Retinal pigment epithelial cell (primary cell): ENCODE data around the gene CATSPERD.

Source experiments
- DNase-seq: peaks from one replicate; pipeline ENCODE4 v3.0.0-alpha.2; 2010; ENCODE audit warnings: low read depth
- H3K4me3 ChIP-seq: 2 replicates; pipeline ENCODE4 v1.5.1; 2011; ENCODE audit warnings: mild to moderate bottlenecking, low read length, control low read depth, moderate library complexity
- TF ChIP-seq, protein P1 (sequence below): conservative IDR thresholded peaks from 2 replicates; pipeline ENCODE4 v1.5.1; 2011; ENCODE audit warnings: low read depth, low read length, control low read depth, inconsistent platforms

Gene CATSPERD

GRCh38 chr19:5705552-5705951 lies 14.9 kb upstream of the CATSPERD start:
- H3K4me3 ChIP-seq, result no peak overlapping the region
- TF ChIP-seq, protein P1, sequence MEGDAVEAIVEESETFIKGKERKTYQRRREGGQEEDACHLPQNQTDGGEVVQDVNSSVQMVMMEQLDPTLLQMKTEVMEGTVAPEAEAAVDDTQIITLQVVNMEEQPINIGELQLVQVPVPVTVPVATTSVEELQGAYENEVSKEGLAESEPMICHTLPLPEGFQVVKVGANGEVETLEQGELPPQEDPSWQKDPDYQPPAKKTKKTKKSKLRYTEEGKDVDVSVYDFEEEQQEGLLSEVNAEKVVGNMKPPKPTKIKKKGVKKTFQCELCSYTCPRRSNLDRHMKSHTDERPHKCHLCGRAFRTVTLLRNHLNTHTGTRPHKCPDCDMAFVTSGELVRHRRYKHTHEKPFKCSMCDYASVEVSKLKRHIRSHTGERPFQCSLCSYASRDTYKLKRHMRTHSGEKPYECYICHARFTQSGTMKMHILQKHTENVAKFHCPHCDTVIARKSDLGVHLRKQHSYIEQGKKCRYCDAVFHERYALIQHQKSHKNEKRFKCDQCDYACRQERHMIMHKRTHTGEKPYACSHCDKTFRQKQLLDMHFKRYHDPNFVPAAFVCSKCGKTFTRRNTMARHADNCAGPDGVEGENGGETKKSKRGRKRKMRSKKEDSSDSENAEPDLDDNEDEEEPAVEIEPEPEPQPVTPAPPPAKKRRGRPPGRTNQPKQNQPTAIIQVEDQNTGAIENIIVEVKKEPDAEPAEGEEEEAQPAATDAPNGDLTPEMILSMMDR, result no peak
- no peak for DNase-seq

DNA sequence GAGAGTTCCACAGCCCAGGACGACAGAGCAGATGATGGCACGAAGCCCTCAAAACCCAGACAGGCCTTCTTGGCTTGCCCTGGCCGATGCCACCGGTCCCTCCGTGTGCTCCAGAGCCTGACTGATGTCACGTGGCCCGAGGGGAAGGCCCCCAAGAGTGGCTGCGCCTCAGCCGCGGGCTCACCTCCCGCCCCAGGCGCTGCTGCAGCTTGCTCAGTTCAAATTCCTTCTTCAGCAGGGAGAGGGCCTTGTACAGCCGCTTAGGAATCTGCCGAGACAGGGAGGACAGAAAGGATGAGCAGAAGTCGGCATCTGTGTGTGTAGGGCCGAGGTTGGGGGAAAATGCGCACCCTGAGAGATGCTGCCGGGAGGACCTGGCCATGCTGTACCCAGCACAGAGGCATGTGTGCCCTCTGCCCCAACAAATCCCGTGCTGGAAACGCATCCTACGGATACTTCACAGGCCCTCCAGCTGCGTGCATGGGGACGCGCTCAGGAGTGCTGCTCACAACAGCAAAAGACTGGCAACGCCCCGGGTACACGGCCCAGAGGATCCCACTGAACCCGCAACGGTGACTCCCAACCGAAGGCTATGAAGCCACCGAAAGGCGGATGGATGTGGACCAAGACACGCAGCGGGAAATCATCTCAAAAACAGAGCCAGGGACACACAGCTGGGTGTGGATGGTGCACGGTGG lies 13.4 kb upstream of the CATSPERD start:
- no peak overlapping the region for H3K4me3 ChIP-seq
- DNase-seq, result no peak
- TF ChIP-seq, protein P1, result no peak

DNA sequence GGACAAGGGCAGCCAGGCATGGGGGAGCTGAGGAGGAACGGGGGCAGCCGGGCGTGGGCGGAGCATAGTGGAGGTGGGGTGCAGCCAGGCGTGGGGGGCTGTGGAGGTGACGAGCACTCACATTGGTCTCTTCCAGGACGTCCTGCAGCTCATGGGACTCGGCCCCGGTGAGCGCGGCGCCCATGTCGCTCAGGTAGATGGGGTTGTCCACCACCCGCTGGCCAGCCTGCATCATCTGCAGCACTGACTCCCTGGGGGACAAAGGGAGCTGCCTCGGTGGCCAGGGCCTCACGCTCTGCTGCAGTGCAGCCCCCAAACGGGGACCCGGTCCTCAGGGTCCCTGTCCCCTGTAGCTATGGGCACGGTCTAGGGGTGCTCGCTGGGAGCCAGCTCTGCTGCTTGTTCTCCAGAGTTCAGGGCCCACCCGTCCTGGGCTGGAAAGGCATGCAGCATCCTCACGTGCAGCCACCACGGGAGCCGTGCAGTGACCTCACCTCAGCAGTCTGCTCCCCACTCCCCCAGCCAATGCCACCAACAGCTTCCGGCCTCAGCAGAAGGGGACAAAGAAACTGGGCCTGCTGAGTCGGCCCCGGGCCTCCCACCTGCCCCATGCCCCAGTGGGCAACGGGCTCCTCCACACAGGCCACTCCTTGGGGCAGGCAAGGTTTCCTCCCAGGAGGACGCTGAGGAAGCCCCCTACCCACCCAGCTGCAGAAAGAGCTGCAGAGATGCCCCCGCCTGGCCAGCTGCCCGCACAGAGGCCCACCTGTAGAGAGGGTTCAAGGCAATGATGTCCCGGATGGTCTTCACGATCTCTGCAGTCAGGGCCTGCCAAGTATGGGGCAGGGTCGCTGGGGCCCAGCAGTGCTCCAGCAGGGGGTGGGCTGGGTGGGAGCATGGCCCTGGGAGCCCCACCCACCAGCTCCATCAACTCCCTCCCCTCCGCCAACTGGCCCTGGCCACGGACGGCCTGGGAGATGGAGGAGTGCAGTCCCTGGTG lies 12.6 kb upstream of the CATSPERD start:
- TF ChIP-seq, protein P1, result no peak

DNA sequence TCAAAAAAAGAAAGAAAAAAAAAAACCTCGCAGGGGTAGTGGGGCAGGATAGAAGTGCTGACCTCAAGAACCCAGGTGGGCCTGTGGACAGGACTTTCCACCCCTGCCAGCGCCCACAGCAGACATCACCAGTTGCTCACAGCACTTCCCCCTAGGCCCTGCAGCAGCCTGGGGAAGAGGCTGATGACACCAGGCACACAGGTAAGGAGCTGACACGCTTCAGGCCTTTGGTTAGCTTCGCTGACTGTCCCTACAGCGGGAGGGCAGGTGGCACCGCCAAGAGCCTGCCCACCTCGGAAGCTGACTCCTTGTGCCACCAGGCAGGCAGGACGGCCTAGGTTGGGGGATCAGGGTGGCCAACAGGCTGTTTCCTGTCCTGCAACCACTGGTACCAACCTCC lies 9.4 kb upstream of the CATSPERD start:
- no peak overlapping the region for H3K4me3 ChIP-seq
- DNase-seq, result no peak
- TF ChIP-seq, protein P1, result no peak

More for the DNA sequence above, 12.6 kb upstream of the CATSPERD start:
- DNase-seq, result no peak
- H3K4me3 ChIP-seq, result no peak overlapping the region

GRCh38 chr19:5711713-5712161 lies 8.7 kb upstream of the CATSPERD start:
- DNase-seq, result no peak
- H3K4me3 ChIP-seq, result no peak overlapping the region
- TF ChIP-seq, protein P1, result no peak

- no peak for DNase-seq
- no peak overlapping the region for H3K4me3 ChIP-seq
- TF ChIP-seq, protein P1, result no peak
Measured at GRCh38 chr19:5713228-5713627, 7.2 kb upstream of the CATSPERD start.
